ENCODE data around the gene HBG1. TPM values are rescaled to one million over a fixed set of nuclear protein-coding genes. Genes with fewer than 3 reads are reported as not detected.

The HBG1 gene
- total RNA-seq, 2 donors from 2014 or later = not detected

GRCh38 chr11:5282628-5283027 lies 33.0 kb upstream of the HBG1 start:
- no peak for TF ChIP-seq CTCF (IDR thresholded peaks at IDR 0.05)
- ATAC-seq (ENCODE audit: insufficient number of reproducible peaks, low FRiP score, low read depth) = no peak
- no peak for DNase-seq (ENCODE audit: low spot score)

GRCh38 chr11:5281596-5281995 lies 31.9 kb upstream of the HBG1 start:
- no peaks in the 10 kb centered on the region for H3K36me3 ChIP-seq
- H3K27ac ChIP-seq = no peak overlapping the region
- no peak overlapping the region for H3K4me3 ChIP-seq
- no peaks in the 10 kb centered on the region for H3K27me3 ChIP-seq (replicated peaks; ENCODE audit: insufficient read depth)
- TF ChIP-seq CTCF (IDR thresholded peaks at IDR 0.05) = no peak
- no peak for DNase-seq (ENCODE audit: low spot score)
- no peaks in the 10 kb centered on the region for H3K4me1 ChIP-seq (ENCODE audit: control insufficient read depth in 1 of 2, low read depth in 2 of 2)
- no peak for ATAC-seq (ENCODE audit: insufficient number of reproducible peaks, low FRiP score, low read depth)
- H3K9me3 ChIP-seq = no peaks in the 10 kb centered on the region

More at GRCh38 chr11:5282628-5283027, 33.0 kb upstream of the HBG1 start:
- Histone ChIP-seq H3K9me3 (no peaks in the 10 kb centered on the region), H3K36me3 (no peaks in the 10 kb centered on the region), H3K27ac (no peak overlapping the region), H3K27me3 (replicated peaks; ENCODE audit: insufficient read depth) (no peaks in the 10 kb centered on the region), H3K4me3 (no peak overlapping the region), H3K4me1 (ENCODE audit: control insufficient read depth in 1 of 2, low read depth in 2 of 2) (no peaks in the 10 kb centered on the region)

- H3K27me3 ChIP-seq (replicated peaks; ENCODE audit: insufficient read depth) = no peaks in the 10 kb centered on the region
- no peaks in the 10 kb centered on the region for H3K36me3 ChIP-seq
- H3K4me3 ChIP-seq = no peak overlapping the region
- DNase-seq (ENCODE audit: low spot score) (peak; percentile 38), ATAC-seq (ENCODE audit: insufficient number of reproducible peaks, low FRiP score, low read depth) (peak; percentile 64)
- no peaks in the 10 kb centered on the region for H3K9me3 ChIP-seq
- no peak for TF ChIP-seq CTCF (IDR thresholded peaks at IDR 0.05)
- no peak overlapping the region for H3K27ac ChIP-seq
- no peaks in the 10 kb centered on the region for H3K4me1 ChIP-seq (ENCODE audit: control insufficient read depth in 1 of 2, low read depth in 2 of 2)
Measured at GRCh38 chr11:5280582-5281102, 31.0 kb upstream of the HBG1 start.

- H3K4me1 ChIP-seq (ENCODE audit: control insufficient read depth in 1 of 2, low read depth in 2 of 2) = no peaks in the 10 kb centered on the region
- H3K27ac ChIP-seq = no peak overlapping the region
- no peaks in the 10 kb centered on the region for H3K9me3 ChIP-seq
- no peaks in the 10 kb centered on the region for H3K36me3 ChIP-seq
- DNase-seq (ENCODE audit: low spot score) (no peak), ATAC-seq (ENCODE audit: insufficient number of reproducible peaks, low FRiP score, low read depth) (no peak)
- H3K4me3 ChIP-seq = no peak overlapping the region
- TF ChIP-seq CTCF (IDR thresholded peaks at IDR 0.05) = no peak
- no peaks in the 10 kb centered on the region for H3K27me3 ChIP-seq (replicated peaks; ENCODE audit: insufficient read depth)
Measured at GRCh38 chr11:5279471-5280090, 29.9 kb upstream of the HBG1 start.

- Histone ChIP-seq H3K27ac (no peak overlapping the region), H3K9me3 (no peaks in the 10 kb centered on the region)
- no peak for ATAC-seq (ENCODE audit: insufficient number of reproducible peaks, low FRiP score, low read depth)
Measured at GRCh38 chr11:5277807-5278382, 28.2 kb upstream of the HBG1 start.

More at GRCh38 chr11:5277807-5278382, 28.2 kb upstream of the HBG1 start:
- DNase-seq (ENCODE audit: low spot score) = no peak
- Histone ChIP-seq H3K4me3 (no peak overlapping the region), H3K27me3 (replicated peaks; ENCODE audit: insufficient read depth) (no peaks in the 10 kb centered on the region), H3K4me1 (ENCODE audit: control insufficient read depth in 1 of 2, low read depth in 2 of 2) (no peaks in the 10 kb centered on the region), H3K36me3 (no peaks in the 10 kb centered on the region)
- no peak for TF ChIP-seq CTCF (IDR thresholded peaks at IDR 0.05)
